ENCODE results near the gene VAC14.

DNA sequence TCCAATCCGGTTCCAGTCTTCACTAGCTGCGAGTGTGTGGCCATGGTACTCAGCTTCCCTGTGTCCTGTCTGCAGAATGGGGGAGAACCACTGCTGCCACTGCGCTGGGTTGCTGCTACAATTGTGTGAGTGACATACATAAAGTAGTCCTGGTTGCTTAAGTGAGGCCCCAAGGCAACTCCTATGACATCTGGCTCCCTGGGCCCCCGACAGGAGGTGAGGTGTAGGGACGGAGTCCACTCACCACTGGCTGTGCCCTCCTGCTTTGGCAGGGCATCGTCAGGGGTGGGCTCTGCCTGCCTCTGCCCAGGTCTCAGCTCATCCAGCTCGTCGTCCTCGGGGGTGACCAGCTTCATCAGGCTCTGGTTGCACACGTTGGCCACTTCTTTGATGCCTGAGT lies 20.4 kb downstream of the VAC14 start:
- TF ChIP-seq, protein P1, sequence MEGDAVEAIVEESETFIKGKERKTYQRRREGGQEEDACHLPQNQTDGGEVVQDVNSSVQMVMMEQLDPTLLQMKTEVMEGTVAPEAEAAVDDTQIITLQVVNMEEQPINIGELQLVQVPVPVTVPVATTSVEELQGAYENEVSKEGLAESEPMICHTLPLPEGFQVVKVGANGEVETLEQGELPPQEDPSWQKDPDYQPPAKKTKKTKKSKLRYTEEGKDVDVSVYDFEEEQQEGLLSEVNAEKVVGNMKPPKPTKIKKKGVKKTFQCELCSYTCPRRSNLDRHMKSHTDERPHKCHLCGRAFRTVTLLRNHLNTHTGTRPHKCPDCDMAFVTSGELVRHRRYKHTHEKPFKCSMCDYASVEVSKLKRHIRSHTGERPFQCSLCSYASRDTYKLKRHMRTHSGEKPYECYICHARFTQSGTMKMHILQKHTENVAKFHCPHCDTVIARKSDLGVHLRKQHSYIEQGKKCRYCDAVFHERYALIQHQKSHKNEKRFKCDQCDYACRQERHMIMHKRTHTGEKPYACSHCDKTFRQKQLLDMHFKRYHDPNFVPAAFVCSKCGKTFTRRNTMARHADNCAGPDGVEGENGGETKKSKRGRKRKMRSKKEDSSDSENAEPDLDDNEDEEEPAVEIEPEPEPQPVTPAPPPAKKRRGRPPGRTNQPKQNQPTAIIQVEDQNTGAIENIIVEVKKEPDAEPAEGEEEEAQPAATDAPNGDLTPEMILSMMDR (IDR thresholded peaks at IDR 0.05) = no peak
- TF ChIP-seq POLR2A (IDR thresholded peaks at IDR 0.05) = no peak

All from lower leg skin (tissue), 3 donors.